ELR (cell line): ENCODE data around the gene ZNF598.

Experiments used
- DNase-seq: peaks from one replicate; pipeline ENCODE4 v3.0.0-alpha.2; 2015; ENCODE audit warnings: low read depth

Gene ZNF598

DNA sequence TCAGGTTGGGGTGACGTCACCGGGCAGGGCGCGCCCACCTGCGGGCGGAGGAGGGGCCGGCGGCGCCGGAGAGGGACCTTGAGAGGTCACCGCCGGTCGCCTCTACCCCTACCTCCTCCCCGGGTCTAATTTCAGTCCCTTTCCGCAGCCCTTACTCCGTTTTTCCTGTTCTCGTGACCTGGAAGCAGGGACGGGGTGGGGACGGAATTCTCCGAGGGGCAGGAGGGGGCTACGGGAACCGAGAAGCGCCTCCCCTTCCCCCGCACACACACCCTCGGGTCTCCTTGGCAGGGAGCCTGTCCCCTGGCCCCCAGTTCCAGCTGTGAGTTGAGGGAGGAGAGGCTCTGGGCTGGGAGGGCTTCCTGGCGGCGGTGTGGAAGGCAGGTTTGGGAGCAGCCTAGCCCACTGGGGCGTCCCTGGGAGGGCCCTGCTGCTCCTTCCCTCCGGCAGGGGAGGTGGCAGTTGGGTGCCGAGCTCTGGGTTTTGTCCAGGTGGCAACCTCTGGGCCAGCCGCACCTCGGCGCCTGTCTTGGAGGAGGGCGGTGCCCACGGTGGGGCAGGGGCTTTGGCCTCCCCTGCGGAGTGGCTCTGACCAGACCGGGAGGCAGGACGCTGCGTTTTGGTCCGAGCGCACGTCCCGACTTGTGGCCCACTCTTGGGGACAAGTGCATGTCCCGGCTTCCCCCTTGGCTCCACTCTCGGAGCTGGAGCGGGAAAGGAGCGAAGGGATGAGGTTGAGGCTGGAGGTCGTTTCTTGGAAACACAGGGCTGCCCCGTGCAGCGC lies 19.1 kb downstream of the ZNF598 start:
- no peak for DNase-seq

DNA sequence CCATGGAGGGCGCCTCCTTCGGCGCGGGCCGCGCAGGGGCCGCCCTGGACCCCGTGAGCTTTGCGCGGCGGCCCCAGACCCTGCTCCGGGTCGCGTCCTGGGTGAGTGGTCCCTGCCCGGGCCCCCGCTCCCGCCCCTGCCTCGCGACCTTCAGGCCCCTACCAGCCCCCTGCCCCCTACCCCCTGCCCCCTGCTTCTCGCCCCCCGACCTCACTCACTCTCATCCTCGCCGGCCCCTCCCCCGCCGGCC lies 19.6 kb downstream of the ZNF598 start:
- no peak for DNase-seq

DNA sequence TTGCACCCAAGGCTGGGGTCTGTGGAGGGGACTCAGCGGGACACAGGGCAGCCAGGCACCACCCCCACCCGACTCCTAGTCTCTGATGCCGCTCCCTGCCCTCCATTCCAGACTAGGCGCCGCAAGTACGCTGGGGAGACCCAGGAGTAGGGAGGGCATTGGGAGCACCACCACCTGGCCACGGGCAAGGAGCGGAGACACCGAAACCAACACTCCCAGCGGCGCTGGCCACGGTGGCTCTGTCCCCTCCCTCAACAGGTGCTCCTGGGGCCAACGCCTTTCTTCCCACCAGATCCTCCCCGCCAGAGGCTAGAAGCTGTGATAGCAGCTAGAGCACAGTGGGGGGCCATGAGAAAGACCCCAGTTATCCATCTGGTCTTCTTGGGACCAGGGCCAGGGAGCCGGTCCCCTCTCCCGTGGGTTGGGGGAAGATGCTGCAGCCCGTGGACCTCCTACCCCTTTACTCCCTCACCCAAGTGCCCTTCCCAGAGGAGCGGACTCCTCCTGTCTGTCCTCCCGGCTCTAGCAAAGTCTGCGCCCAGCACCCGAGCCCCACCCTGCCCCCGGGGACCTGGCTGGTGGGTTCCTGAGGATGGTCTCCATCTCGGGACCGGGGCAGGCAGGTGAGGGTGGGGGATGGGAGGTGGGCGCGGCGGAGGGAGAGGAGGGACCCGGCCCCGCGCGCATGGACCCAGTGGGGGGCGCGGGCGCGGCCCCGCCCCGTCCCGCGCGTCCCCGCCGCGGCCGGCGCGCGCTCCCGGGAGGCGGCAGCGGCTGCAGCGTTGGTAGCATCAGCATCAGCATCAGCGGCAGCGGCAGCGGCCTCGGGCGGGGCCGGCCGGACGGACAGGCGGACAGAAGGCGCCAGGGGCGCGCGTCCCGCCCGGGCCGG lies 20.2 kb downstream of the ZNF598 start, which contains the start of gene SYNGR3:
SYNGR3 (plus strand) TSS at position 762 of the 892 bp plus-strand sequence. CDS start 133 bp downstream, outside the sequence.
- DNase-seq, result peak; percentile 58

DNA sequence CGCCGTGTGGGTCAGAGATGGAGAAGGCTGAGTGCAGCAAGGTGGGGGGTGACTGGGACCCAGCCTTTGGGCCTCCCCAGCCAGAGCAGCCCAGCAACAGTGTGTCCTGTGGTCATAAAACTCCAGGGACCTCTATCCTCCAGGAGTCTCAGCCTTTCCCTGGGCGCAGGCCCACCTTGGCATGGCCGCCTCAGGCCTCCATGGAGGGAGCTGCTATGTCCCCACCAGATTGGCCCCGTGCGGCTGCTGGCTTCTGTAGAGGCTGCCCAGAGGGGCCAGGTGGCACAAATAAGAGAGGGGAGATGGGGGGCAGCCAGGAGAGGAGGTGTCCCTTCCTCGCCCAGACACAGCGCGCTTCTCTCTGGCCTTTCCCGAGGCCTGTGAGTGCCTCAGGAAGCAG lies 22.4 kb downstream of the ZNF598 start:
- no peak for DNase-seq

DNA sequence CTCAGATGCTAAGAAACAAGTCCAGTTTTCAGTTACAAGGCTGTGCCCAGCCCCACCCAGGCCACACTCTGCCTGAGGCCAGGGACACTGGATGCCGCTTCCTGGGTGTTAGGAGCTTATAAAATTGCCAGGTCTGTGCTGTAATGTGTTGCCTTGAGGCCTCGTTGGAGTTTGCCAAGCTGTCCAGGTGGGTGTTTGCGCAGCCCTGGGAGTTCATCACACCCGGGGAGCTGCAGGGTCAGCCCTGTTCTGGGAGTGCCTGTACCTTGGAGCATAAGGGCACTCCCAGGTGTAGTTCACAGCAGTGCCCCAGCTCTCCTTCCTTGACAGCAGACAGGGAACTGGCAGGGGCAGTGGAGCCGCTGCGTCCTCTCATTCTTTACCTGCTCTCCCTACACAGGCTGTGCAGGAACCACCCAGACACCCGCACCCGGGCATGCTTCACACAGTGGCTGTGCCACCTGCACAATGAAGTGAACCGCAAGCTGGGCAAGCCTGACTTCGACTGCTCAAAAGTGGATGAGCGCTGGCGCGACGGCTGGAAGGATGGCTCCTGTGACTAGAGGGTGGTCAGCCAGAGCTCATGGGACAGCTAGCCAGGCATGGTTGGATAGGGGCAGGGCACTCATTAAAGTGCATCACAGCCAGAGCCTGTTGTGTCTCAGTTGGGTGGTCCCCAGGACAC lies 24.0 kb downstream of the ZNF598 start:
- no peak for DNase-seq

DNA sequence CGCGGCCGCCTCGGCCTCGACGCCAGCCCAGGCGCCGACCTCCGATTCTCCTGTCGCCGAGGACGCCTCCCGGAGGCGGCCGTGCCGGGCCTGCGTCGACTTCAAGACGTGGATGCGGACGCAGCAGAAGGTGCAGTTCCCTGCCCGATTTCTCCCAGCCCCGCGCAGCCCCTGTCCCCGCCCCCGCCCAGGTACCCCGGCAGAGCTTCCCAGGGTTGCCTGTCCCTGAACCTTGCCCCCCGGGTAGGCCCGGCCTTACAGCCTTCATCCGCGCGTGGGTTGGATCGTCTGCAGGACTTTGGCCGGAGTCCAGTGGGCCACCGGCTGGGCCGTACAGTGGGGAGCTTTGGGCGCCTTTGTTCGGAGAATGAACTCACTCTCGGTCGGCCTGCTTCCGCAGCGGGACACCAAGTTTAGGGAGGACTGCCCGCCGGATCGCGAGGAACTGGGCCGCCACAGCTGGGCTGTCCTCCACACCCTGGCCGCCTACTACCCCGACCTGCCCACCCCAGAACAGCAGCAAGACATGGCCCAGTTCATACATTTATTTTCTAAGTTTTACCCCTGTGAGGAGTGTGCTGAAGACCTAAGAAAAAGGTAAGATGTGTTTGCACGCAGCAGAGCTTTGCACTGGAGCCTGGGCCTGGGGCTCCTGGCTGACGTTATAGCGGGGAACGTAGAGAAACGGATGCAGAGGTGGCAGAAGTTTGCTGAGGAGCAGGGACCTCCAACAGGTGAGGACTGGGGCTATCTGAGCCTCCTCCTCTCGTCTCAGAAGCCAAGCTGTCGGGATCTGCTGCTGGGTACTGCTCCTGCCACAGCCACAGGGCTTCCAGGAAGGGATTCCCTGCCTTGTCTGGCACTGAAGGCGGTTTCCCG lies 25.0 kb downstream of the ZNF598 start:
- peak; percentile 44 for DNase-seq

DNA sequence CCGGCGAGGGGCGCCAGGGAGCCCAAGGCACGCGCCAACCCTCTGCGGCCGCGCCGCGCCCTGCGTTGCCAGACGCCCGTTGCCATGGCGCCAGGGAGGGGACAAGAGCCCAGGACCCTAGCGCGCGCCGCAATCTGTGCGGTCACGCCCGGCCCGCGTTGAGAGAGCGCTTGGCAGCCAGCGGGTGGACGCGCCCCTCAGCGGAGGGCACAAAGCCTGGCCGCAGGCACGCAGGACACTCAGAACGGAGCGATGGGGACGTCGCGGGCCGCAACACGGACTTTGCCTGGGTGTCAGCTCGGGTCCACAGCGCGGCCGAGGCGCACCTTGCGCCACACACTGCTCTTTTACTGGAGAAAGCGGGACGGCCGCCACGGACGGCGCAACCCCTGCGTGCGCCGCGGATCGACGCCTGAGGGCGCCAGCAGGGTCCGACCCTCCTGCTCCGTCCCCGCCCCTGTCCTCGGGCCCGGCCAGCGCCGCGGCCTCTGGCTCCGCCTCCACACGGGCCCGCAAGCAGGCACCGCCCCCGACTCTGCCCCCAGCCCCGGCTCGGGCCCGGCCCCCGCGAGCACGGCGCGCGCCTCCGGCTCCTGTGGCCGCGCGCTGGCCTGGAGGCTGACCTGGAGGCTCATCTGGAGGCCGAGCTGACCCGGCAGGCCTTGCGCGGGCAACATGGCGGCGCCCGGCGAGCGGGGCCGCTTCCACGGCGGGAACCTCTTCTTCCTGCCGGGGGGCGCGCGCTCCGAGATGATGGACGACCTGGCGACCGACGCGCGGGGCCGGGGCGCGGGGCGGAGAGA lies 25.9 kb downstream of the ZNF598 start, which contains the start of gene GFER:
GFER (plus strand) TSS at position 650 of the 803 bp plus-strand sequence; CDS start at position 676, 26 bp downstream.
- peak; percentile 92 for DNase-seq

DNA sequence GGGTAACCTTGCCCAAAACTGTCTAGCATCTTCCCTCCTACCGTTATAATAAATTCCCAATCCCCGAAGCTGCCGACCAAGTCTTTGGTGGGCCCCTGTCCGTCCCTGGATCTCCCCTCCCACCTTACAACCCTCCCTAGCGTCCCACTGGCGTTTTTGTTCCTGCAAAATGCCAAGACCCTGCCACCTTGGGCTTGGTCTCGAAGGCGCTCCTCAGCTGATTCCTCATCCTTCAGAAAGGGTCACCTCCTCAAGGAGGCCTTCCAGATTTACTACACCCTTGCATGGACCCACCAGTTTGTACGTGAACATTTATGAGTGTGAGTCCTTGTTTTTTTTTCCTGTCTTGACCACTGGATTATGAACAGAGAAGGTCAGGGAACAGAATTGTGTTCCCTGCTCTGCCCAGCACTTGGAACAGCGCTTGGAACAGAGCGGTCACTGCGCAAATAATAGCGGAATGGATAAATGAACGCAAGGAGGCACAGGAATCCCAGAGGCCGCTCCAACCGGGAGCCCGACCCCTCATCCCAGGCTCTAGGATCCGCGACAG lies 26.6 kb downstream of the ZNF598 start:
- no peak for DNase-seq

DNA sequence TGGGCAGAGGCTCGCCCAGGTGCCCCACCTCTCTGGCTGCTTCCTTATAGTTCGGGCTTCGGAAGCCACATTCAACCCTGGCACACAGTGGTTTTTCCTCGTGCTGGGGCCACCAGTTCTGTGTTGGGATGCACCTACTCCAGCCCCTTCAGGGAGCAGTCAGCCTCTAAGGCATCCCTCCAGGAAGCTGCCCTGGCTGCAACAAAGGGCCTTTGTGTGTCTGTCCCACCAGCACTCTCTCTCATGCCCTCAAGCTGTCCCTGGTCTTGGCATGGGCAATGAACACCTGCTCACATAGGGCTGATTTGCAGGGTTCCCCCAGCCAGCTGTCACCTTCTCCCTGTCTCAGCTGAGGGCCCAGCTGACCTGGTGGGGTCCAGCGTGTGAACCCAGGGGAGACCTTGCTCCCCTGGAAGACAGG lies 27.6 kb downstream of the ZNF598 start:
- DNase-seq, result no peak

DNA sequence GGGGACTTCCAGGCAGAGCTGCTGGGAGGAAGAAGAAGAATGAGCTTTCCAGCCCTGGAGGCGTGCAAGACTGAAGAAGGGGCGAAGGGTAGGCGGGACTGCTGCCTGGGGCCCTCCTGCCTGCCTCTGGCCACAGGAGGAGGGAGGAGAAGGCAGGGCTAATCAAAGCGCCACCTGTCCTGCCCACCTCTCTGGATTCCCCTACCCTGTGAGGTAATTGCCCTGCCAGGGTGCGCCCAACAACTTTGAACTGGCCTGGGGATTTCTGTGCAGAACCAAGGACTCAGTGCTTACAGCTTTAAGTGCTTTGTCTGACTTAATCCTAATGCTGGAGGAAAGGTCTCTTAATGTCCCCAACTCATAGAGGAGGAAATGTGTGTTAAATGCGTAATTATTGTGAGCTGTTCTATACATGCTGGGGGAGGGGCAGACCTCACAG lies 28.2 kb downstream of the ZNF598 start, which contains the start of gene NOXO1:
NOXO1 (minus strand) TSS at position 72 of the 439 bp plus-strand sequence. CDS start 290 bp downstream, outside the sequence.
- DNase-seq, result no peak

DNA sequence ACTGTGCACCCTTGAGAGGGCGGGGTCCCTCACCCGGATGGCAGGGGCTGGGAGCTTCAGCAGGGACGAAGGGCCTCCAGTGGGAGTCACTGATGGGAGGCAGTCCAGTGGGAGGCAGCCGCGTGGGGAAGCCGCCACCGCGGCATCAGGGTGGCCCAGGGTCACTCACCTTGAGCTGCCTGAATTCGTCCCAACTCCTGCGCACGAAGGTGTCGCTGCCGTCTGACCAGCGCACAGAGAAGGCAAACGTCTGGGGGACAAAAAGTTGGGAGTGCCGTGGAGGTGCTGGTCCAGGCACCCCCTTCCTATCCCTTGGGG lies 28.9 kb downstream of the ZNF598 start:
- no peak for DNase-seq

DNA sequence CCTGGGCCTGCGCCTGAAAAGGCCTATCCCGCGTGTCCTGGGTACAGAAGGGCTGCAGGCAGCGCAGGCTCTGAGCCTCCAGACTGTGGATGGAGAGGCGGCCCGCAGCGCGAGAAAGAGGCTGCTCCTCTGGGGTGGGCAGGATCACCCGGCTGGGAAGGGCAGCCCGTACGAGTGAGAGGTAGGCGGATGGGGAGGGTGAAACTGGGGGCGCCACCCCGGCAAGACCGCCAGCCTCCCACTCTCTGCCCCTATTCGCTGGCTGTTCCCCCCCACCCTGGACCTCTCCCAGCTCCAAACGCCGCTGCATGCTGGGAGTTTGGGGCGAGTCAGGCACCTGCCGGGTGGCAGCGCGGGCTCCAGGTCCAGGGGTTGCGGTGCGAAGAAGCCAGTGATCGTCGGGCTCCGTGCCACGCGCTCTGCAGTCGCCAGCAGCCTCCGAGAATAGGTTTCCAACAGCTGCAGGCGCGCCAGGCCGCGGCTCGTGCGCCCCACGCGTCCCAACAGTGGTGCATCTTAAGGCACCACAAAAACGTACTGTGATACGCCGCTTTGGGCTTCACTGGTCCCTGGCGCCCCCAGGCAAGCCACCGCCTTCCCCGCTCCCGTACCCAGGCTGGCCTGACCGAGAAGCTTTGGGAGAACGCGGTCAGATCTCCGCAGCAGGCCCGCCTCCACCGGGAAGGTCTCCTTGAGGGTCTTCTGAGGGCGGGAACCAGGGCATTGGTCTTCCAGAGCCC lies 29.4 kb downstream of the ZNF598 start:
- DNase-seq, result no peak

DNA sequence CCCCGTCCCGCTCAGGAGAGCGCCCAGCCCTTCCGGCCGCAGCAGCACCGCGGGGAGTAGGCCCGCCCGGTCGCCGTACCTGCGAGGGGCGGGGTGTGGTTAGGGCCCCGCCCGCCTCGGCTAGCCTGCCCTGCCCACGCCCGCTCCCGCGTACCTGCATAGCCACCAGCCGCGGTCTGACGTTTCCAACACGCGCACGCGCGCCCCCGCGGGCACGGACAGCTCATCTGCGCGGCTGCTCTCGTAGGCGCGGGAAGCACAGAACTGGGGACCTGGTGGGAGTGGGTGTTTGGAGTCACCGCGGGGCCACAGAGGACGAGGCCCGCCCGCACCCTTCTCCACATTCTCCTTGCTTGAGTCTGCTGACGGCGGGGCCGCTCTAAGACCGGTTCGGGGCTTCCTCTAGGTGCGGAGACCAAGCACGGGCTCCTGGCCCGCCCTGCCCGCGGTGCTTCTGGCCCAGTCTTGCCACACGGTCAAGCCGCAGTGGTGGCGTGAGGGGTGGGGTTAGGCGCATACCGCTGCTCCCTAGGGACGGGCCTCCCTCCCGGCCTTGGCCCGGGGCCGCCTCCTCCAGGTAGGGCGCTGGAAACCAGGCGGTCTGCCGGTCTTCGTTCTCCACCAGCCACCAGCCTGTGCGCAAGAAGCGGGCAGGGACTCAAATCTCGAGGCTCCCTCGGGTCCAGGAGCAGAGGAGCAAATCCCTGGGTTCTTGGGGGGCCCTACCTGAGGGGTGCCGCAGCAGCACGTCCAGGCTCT lies 30.2 kb downstream of the ZNF598 start:
- DNase-seq, result no peak

DNA sequence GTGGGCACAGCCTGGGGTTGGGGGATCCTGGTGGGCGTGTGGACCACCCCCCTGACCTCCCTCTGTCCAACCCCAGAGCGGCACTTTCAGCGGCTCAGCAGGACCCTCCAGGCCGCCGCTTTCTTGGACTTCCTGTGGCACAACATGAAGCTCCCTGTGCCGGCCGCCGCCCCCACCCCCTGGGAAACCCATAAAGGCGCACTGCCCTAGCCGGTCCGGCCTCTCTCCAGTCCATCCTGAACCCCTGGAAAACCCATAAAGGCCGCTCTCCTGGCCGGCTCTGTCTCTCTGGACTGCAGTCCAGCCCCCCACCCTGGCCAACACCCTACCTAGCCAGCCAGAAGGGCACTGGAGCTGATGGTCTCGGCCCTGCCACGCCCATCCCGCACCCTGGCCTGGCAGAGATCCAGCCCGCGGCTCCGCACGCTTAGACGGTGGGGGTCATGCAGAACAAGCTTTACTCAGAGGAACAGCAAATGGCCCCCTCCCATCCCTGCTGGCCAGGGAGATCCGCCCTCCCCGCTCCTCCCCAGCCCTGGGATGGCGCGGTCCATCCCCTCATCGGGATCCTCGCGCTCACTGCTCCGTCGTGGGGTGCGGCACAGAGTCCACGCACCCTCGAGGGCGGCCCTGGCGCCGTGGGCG lies 31.0 kb downstream of the ZNF598 start:
- DNase-seq, result no peak

DNA sequence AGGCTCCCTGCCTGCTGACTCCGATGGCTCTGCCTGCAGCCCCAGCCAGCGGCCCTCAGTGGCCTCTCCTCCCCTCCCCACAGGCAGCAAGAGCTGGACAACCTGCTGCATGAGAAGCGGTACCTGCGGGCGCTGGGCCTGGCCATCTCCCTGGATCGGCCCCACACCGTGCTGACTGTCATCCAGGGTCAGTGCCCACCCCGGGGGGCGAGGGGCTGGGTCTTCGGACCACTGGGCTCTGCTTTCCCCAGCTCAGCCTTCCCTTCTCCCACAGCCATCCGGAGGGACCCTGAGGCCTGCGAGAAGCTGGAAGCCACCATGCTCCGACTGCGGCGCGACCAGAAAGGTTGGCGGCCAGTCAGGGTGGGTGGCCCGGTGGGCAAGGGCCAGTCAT lies 31.7 kb downstream of the ZNF598 start:
- no peak for DNase-seq

DNA sequence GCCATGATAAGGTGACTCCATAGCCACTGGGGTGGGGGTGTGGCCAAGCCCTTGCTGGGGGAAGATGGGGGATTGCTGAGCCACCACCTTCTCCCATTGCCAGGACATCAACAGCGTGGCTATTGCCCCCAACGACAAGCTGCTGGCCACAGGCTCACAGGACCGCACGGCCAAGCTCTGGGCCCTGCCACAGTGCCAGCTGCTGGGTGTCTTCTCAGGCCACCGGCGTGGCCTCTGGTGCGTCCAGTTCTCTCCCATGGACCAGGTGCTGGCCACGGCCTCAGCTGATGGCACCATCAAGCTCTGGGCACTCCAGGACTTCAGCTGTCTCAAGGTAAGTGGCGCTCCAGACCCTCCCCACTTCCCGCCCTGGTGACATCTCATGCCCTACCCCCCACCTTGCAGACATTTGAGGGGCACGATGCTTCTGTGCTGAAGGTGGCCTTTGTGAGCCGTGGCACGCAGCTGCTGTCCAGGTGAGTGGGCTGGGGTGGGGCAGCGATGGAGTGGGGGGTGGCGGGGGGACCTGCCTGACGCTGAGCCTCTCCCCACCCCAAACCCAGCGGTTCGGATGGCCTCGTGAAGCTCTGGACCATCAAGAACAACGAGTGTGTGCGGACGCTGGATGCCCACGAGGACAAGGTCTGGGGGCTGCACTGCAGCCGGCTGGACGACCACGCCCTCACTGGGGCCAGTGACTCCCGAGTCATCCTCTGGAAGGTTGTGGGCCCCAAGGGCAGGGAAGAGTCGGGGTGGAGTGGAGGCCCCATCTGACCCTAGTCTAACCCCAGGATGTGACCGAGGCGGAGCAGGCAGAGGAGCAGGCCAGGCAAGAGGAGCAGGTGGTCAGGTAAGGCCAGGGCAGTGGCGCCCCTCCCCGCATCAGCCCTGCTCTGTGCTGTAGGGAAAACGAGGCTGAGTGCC lies 32.4 kb downstream of the ZNF598 start:
- DNase-seq, result no peak

DNA sequence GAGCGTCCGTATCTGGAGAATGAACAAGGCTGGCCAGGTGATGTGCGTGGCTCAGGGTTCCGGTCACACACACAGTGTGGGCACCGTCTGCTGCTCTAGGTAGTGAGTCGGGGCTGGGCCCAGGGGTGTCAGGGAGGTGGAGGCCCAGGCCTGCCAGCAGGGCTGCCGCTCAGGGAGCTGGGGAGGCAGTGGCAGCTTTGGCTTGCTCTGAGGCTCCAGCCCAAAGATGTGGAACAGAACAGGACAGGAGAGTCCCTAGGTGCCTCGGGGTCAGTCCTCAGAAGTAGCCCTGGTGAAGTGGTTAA lies 33.5 kb downstream of the ZNF598 start:
- DNase-seq, result no peak
